GM23338 (cell line): Measurements from ENCODE around the gene PLXNA2. TPM values are rescaled to one million over a fixed set of nuclear protein-coding genes. Genes with fewer than 3 reads are reported as not detected.

Experiments used
- ATAC-seq: fragments of 200-7000 bp; cut with Tn5 transposase; 3 replicates; pipeline ENCODE4 v1.9.1; 2020
- DNase-seq: peaks from one replicate; pipeline ENCODE4 v3.0.0-alpha.2; 2015; ENCODE audit warnings: low spot score
- H2AFZ ChIP-seq: fragments of 200-600 bp; sonication (generic); 2 replicates; pipeline ENCODE4 v1.8.0; 2016; ENCODE audit warnings: antibody characterized with exemption, mild to moderate bottlenecking, moderate library complexity
- H3F3A ChIP-seq: fragments of 200-600 bp; sonication (generic); replicated peaks from 2 replicates; pipeline ENCODE4 v1.8.0; 2017; ENCODE audit warnings: antibody characterized with exemption, mixed run types, low read depth
- H3K27ac ChIP-seq: fragments of 200-600 bp; sonication (generic); 2 replicates; pipeline ENCODE4 v1.6.1; 2016; ENCODE audit warnings: low read depth
- H3K27me3 ChIP-seq: fragments of 200-600 bp; sonication (generic); 2 replicates; pipeline ENCODE4 v1.8.0; 2016; ENCODE audit warnings: mild to moderate bottlenecking, mixed run types, moderate library complexity; ENCODE audit not compliant: insufficient read depth
- H3K36me3 ChIP-seq: fragments of 200-600 bp; sonication (generic); 2 replicates; pipeline ENCODE4 v1.8.0; 2016; ENCODE audit warnings: mild to moderate bottlenecking; ENCODE audit not compliant: insufficient read depth
- H3K4me1 ChIP-seq: fragments of 200-600 bp; sonication (generic); 2 replicates; pipeline ENCODE4 v1.8.0; 2016; ENCODE audit warnings: mild to moderate bottlenecking, moderate library complexity; ENCODE audit not compliant: insufficient read depth
- H3K4me2 ChIP-seq: fragments of 200-600 bp; sonication (generic); 2 replicates; pipeline ENCODE4 v1.7.1; 2017; ENCODE audit warnings: mixed run types
- H3K4me3 ChIP-seq: fragments of 200-600 bp; sonication (generic); 2 replicates; pipeline ENCODE4 v1.6.1; 2016; ENCODE audit warnings: mixed run types
- H3K79me2 ChIP-seq: fragments of 200-600 bp; sonication (generic); replicated peaks from 2 replicates; pipeline ENCODE4 v1.8.0; 2017; ENCODE audit warnings: mild to moderate bottlenecking; ENCODE audit not compliant: insufficient read depth
- H3K9me2 ChIP-seq: fragments of 200-600 bp; sonication (generic); 2 replicates; pipeline ENCODE4 v1.8.0; 2017; ENCODE audit not compliant: insufficient read depth
- H4K20me1 ChIP-seq: fragments of 200-600 bp; sonication (generic); replicated peaks from 2 replicates; pipeline ENCODE4 v1.8.0; 2017; ENCODE audit warnings: mild to moderate bottlenecking; ENCODE audit not compliant: insufficient read depth
- H3K27ac Mint-ChIP-seq: 2 replicates; pipeline ENCODE4 v1.8.0; 2020; ENCODE audit warnings: inconsistent platforms, mild to moderate bottlenecking, moderate library complexity, mixed read lengths
- H3K27me3 Mint-ChIP-seq: 3 replicates; pipeline ENCODE4 v1.8.0; 2022; ENCODE audit warnings: low read depth, mild to moderate bottlenecking, moderate library complexity, mixed read lengths, inconsistent platforms; ENCODE audit not compliant: insufficient read depth, poor library complexity
- H3K36me3 Mint-ChIP-seq: 3 replicates; pipeline ENCODE4 v1.8.0; 2021; ENCODE audit warnings: low read depth, mild to moderate bottlenecking, inconsistent platforms, moderate library complexity, mixed read lengths
- H3K4me1 Mint-ChIP-seq: 3 replicates; pipeline ENCODE4 v1.8.0; 2020; ENCODE audit warnings: mild to moderate bottlenecking, inconsistent platforms, mixed read lengths
- H3K4me3 Mint-ChIP-seq: 3 replicates; pipeline ENCODE4 v1.8.0; 2021; ENCODE audit warnings: moderate library complexity, mild to moderate bottlenecking, inconsistent platforms, mixed read lengths
- H3K9me3 Mint-ChIP-seq: 3 replicates; pipeline ENCODE4 v1.8.0; 2020; ENCODE audit warnings: moderate library complexity, mild to moderate bottlenecking, inconsistent platforms, mixed read lengths
- EZH2 ChIP-seq: fragments of 200-600 bp; sonication (generic); IDR thresholded peaks from one replicate; pipeline ENCODE4 v1.8.0; 2017; ENCODE audit warnings: antibody characterized with exemption, mild to moderate bottlenecking, low read depth; ENCODE audit not compliant: unreplicated experiment
- EZH2phosphoT487 ChIP-seq: fragments of 200-600 bp; sonication (generic); IDR thresholded peaks from one replicate; pipeline ENCODE4 v1.8.1; 2018; ENCODE audit warnings: antibody characterized with exemption; ENCODE audit not compliant: unreplicated experiment
- JUNB ChIP-seq: IDR thresholded peaks from one replicate; pipeline ENCODE4 v1.6.1; 2016; ENCODE audit warnings: antibody characterized with exemption; ENCODE audit not compliant: unreplicated experiment
- NANOG ChIP-seq: IDR thresholded peaks from 2 replicates; pipeline ENCODE4 v1.6.1; 2016; ENCODE audit warnings: antibody characterized with exemption, borderline replicate concordance
- POLR2AphosphoS5 ChIP-seq: IDR thresholded peaks from 2 replicates; pipeline ENCODE4 v1.6.1; 2016; ENCODE audit warnings: antibody characterized with exemption, low read depth
- STAT1 ChIP-seq: IDR thresholded peaks from one replicate; pipeline ENCODE4 v1.6.1; 2016; ENCODE audit warnings: antibody characterized with exemption; ENCODE audit not compliant: unreplicated experiment
- ZNF114 ChIP-seq: fragments of 250-450 bp; sonication (Bioruptor Pico); IDR thresholded peaks from 2 replicates; pipeline ENCODE4 v1.5.0; 2020; ENCODE audit warnings: mild to moderate bottlenecking, moderate library complexity
- ZNF331 ChIP-seq: fragments of 250-450 bp; sonication (Bioruptor Pico); IDR thresholded peaks from 2 replicates; pipeline ENCODE4 v1.5.0; 2020; ENCODE audit warnings: low read depth, mild to moderate bottlenecking, moderate library complexity
- polyA plus RNA-seq: library from polyadenylated mRNA; unstranded; fragments of >200 nt; fragmentation: Nextera tagmentation; extraction: Ambion mirVana; gene quantifications from 2 replicates; pipeline ENCODE4 v1.2.1, GENCODE V29; 2016
- total RNA-seq: library from RNA; depleted of rRNA; stranded (reverse); fragments of >200 nt; shearing (Covaris generic); gene quantifications from 2 replicates; pipeline ENCODE4 v1.2.3, GENCODE V29; 2014
- TF ChIP-seq, protein P1 (sequence below), 2 experiments: fragments of 200-600 bp in 1 of 2; sonication (generic) in 1 of 2; conservative IDR thresholded peaks; 2 replicates each; pipeline versions ENCODE4 v1.5.1 to v1.6.1; 2016 to 2017; ENCODE audit warnings: antibody characterized with exemption in 2 of 2, low read depth in 2 of 2, mild to moderate bottlenecking in 2 of 2, moderate library complexity in 1 of 2
- TF ChIP-seq, protein P2 (sequence below): fragments of 250-450 bp; sonication (Bioruptor Pico); IDR thresholded peaks from 2 replicates; pipeline ENCODE4 v1.5.0; 2020; ENCODE audit warnings: mild to moderate bottlenecking, moderate library complexity

Gene PLXNA2
- total and polyA plus RNA-seq, 2 experiments from 2014 or later, result 0.40 to 1.8 TPM

GRCh38 chr1:208101661-208102431, 142.3 kb downstream of the PLXNA2 start:
- Histone ChIP-seq H3K4me2 (no peak overlapping the region), H2AFZ (peak overlapping the region; percentile 66; the same call in 1 of the 2 replicates), H3K4me3 (no peak overlapping the region), H3K27ac (no peak overlapping the region), H4K20me1 (no peaks in the 10 kb centered on the region), H3K27me3 (no peaks in the 10 kb centered on the region), H3K36me3 (no peaks in the 10 kb centered on the region), H3F3A (no peaks in the 10 kb centered on the region), H3K4me1 (peaks cover 30% of the 10 kb centered on the region), H3K9me2 (peaks cover 2% of the 10 kb centered on the region; the same call in 1 of the 2 replicates), H3K79me2 (no peaks in the 10 kb centered on the region)
- H3K4me3 Mint-ChIP-seq, result no peak overlapping the region
- H3K27me3 Mint-ChIP-seq, result peaks cover 4% of the 10 kb centered on the region
- H3K36me3 Mint-ChIP-seq, result no peaks in the 10 kb centered on the region
- no peak for TF ChIP-seq STAT1
- no peak for TF ChIP-seq EZH2
- no peak for TF ChIP-seq EZH2phosphoT487
- TF ChIP-seq ZNF114 (CRISPR knock-in tag), result no peak
- TF ChIP-seq, protein P1, sequence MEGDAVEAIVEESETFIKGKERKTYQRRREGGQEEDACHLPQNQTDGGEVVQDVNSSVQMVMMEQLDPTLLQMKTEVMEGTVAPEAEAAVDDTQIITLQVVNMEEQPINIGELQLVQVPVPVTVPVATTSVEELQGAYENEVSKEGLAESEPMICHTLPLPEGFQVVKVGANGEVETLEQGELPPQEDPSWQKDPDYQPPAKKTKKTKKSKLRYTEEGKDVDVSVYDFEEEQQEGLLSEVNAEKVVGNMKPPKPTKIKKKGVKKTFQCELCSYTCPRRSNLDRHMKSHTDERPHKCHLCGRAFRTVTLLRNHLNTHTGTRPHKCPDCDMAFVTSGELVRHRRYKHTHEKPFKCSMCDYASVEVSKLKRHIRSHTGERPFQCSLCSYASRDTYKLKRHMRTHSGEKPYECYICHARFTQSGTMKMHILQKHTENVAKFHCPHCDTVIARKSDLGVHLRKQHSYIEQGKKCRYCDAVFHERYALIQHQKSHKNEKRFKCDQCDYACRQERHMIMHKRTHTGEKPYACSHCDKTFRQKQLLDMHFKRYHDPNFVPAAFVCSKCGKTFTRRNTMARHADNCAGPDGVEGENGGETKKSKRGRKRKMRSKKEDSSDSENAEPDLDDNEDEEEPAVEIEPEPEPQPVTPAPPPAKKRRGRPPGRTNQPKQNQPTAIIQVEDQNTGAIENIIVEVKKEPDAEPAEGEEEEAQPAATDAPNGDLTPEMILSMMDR (conservative IDR thresholded peaks at IDR 0.05; ENCODE audit: low read depth in 2 of 2), result no peak
- no peak for TF ChIP-seq NANOG
- no peak for TF ChIP-seq POLR2AphosphoS5
- TF ChIP-seq JUNB, result no peak
- TF ChIP-seq, protein P2, sequence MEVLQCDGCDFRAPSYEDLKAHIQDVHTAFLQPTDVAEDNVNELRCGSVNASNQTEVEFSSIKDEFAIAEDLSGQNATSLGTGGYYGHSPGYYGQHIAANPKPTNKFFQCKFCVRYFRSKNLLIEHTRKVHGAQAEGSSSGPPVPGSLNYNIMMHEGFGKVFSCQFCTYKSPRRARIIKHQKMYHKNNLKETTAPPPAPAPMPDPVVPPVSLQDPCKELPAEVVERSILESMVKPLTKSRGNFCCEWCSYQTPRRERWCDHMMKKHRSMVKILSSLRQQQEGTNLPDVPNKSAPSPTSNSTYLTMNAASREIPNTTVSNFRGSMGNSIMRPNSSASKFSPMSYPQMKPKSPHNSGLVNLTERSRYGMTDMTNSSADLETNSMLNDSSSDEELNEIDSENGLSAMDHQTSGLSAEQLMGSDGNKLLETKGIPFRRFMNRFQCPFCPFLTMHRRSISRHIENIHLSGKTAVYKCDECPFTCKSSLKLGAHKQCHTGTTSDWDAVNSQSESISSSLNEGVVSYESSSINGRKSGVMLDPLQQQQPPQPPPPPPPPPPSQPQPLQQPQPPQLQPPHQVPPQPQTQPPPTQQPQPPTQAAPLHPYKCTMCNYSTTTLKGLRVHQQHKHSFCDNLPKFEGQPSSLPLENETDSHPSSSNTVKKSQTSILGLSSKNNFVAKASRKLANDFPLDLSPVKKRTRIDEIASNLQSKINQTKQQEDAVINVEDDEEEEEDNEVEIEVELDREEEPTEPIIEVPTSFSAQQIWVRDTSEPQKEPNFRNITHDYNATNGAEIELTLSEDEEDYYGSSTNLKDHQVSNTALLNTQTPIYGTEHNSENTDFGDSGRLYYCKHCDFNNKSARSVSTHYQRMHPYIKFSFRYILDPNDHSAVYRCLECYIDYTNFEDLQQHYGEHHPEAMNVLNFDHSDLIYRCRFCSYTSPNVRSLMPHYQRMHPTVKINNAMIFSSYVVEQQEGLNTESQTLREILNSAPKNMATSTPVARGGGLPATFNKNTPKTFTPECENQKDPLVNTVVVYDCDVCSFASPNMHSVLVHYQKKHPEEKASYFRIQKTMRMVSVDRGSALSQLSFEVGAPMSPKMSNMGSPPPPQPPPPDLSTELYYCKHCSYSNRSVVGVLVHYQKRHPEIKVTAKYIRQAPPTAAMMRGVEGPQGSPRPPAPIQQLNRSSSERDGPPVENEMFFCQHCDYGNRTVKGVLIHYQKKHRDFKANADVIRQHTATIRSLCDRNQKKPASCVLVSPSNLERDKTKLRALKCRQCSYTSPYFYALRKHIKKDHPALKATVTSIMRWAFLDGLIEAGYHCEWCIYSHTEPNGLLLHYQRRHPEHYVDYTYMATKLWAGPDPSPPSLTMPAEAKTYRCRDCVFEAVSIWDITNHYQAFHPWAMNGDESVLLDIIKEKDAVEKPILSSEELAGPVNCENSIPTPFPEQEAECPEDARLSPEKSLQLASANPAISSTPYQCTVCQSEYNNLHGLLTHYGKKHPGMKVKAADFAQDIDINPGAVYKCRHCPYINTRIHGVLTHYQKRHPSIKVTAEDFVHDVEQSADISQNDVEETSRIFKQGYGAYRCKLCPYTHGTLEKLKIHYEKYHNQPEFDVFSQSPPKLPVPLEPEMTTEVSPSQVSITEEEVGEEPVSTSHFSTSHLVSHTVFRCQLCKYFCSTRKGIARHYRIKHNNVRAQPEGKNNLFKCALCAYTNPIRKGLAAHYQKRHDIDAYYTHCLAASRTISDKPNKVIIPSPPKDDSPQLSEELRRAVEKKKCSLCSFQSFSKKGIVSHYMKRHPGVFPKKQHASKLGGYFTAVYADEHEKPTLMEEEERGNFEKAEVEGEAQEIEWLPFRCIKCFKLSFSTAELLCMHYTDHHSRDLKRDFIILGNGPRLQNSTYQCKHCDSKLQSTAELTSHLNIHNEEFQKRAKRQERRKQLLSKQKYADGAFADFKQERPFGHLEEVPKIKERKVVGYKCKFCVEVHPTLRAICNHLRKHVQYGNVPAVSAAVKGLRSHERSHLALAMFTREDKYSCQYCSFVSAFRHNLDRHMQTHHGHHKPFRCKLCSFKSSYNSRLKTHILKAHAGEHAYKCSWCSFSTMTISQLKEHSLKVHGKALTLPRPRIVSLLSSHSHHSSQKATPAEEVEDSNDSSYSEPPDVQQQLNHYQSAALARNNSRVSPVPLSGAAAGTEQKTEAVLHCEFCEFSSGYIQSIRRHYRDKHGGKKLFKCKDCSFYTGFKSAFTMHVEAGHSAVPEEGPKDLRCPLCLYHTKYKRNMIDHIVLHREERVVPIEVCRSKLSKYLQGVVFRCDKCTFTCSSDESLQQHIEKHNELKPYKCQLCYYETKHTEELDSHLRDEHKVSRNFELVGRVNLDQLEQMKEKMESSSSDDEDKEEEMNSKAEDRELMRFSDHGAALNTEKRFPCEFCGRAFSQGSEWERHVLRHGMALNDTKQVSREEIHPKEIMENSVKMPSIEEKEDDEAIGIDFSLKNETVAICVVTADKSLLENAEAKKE, result no peak
- no peak for TF ChIP-seq ZNF331
- H3K9me3 Mint-ChIP-seq, result no peaks in the 10 kb centered on the region
- DNase-seq (peak; percentile 33), ATAC-seq (peak; percentile 84)
- no peak overlapping the region for H3K27ac Mint-ChIP-seq
- H3K4me1 Mint-ChIP-seq, result peaks cover 35% of the 10 kb centered on the region
